GM18867 (cell line): ENCODE results near the gene CHD6.
A peak's percentile ranks its signal among the peaks of the same experiment; 100 is the strongest.

Experiments used
- ATAC-seq: cut with Tn5 transposase; IDR thresholded peaks from one replicate; pipeline ENCODE4 v1.9.1; 2021; ENCODE audit warnings: mild to moderate bottlenecking, moderate library complexity; ENCODE audit not compliant: unreplicated experiment

Gene CHD6

GRCh38 chr20:41427833-41428232, 190.3 kb downstream of the CHD6 start:
- ATAC-seq = no peak

- no peak for ATAC-seq
Observed at GRCh38 chr20:41426976-41427375, 191.2 kb downstream of the CHD6 start.

GRCh38 chr20:41426086-41426830, 191.9 kb downstream of the CHD6 start:
- ATAC-seq = no peak

- no peak for ATAC-seq
Observed at GRCh38 chr20:41425180-41425884, 192.8 kb downstream of the CHD6 start.

- ATAC-seq = no peak
Observed at GRCh38 chr20:41424546-41424945, 193.6 kb downstream of the CHD6 start.

- ATAC-seq = no peak
Observed at GRCh38 chr20:41424011-41424410, 194.2 kb downstream of the CHD6 start.

- ATAC-seq = no peak
Observed at GRCh38 chr20:41422953-41423352, 195.2 kb downstream of the CHD6 start.

GRCh38 chr20:41418739-41419293, 199.4 kb downstream of the CHD6 start:
- ATAC-seq = no peak

GRCh38 chr20:41418031-41418430, 200.1 kb downstream of the CHD6 start:
- no peak for ATAC-seq

- no peak for ATAC-seq
Observed at GRCh38 chr20:41415191-41415590, 203.0 kb downstream of the CHD6 start.

- no peak for ATAC-seq
Observed at GRCh38 chr20:41413169-41413568, 205.0 kb downstream of the CHD6 start.

- ATAC-seq = no peak
Observed at GRCh38 chr20:41412324-41413120, 205.7 kb downstream of the CHD6 start.

GRCh38 chr20:41411391-41411847, 206.8 kb downstream of the CHD6 start:
- no peak for ATAC-seq

GRCh38 chr20:41408986-41409385, 209.2 kb downstream of the CHD6 start:
- ATAC-seq = no peak

- ATAC-seq = peak; percentile 83
Observed at GRCh38 chr20:41408156-41408794, 209.9 kb downstream of the CHD6 start.

GRCh38 chr20:41407607-41408006, 210.6 kb downstream of the CHD6 start:
- no peak for ATAC-seq

GRCh38 chr20:41406896-41407444, 211.2 kb downstream of the CHD6 start:
- no peak for ATAC-seq

GRCh38 chr20:41406353-41406752, 211.8 kb downstream of the CHD6 start:
- ATAC-seq = no peak

- no peak for ATAC-seq
Observed at GRCh38 chr20:41405436-41405835, 212.7 kb downstream of the CHD6 start.

- ATAC-seq = no peak
Observed at GRCh38 chr20:41403604-41404003, 214.6 kb downstream of the CHD6 start.
